Effector memory CD4-positive, alpha-beta T cell (primary cell): ENCODE measurements around the gene NCS1.

Experiments used
- DNase-seq, 3 donors: peaks; one replicate each; pipeline ENCODE4 v3.0.0-alpha.2; 2020
- H3K27ac ChIP-seq: 2 replicates; pipeline ENCODE4 v1.7.0; 2013; ENCODE audit warnings: mild to moderate bottlenecking, low read length, moderate library complexity; ENCODE audit not compliant: insufficient read depth, poor library complexity, severe bottlenecking
- H3K27me3 ChIP-seq: replicated peaks from 2 replicates; pipeline ENCODE4 v1.7.0; 2013; ENCODE audit warnings: mild to moderate bottlenecking, low read length; ENCODE audit not compliant: insufficient read depth, control insufficient read depth, poor library complexity, severe bottlenecking
- H3K36me3 ChIP-seq: 2 replicates; pipeline ENCODE4 v1.7.0; 2013; ENCODE audit warnings: mild to moderate bottlenecking, low read length, moderate library complexity; ENCODE audit not compliant: control insufficient read depth, insufficient read depth
- H3K4me1 ChIP-seq: 2 replicates; pipeline ENCODE4 v1.7.0; 2013; ENCODE audit warnings: low read length, mild to moderate bottlenecking; ENCODE audit not compliant: control insufficient read depth, insufficient read depth, poor library complexity, severe bottlenecking
- H3K4me3 ChIP-seq: 2 replicates; pipeline ENCODE4 v1.7.0; 2013; ENCODE audit warnings: low read length, low read depth, mild to moderate bottlenecking; ENCODE audit not compliant: insufficient read depth, poor library complexity, severe bottlenecking
- H3K9me3 ChIP-seq: 2 replicates; pipeline ENCODE4 v1.7.0; 2013; ENCODE audit warnings: mild to moderate bottlenecking, low read length, moderate library complexity; ENCODE audit not compliant: control insufficient read depth

NCS1 gene

GRCh38 chr9:130235558-130236435, 63.6 kb downstream of the NCS1 start:
- Histone ChIP-seq H3K4me3 (no peak overlapping the region), H3K36me3 (no peaks in the 10 kb centered on the region), H3K27me3 (no peaks in the 10 kb centered on the region), H3K9me3 (no peaks in the 10 kb centered on the region), H3K4me1 (peaks cover 17% of the 10 kb centered on the region), H3K27ac (no peak overlapping the region)
- peak; percentile 32 to 60 (median 47) for DNase-seq

- peaks cover 20% of the 10 kb centered on the region for H3K4me1 ChIP-seq
- no peak overlapping the region for H3K27ac ChIP-seq
- DNase-seq: no peak
Observed at GRCh38 chr9:130236436-130236985, 64.3 kb downstream of the NCS1 start.

GRCh38 chr9:130237076-130237475, 64.9 kb downstream of the NCS1 start:
- Histone ChIP-seq H3K4me1 (peaks cover 20% of the 10 kb centered on the region), H3K27ac (no peak overlapping the region), H3K4me3 (no peak overlapping the region), H3K36me3 (no peaks in the 10 kb centered on the region), H3K9me3 (no peaks in the 10 kb centered on the region), H3K27me3 (no peaks in the 10 kb centered on the region)
- DNase-seq: no peak

More at GRCh38 chr9:130236436-130236985, 64.3 kb downstream of the NCS1 start:
- no peaks in the 10 kb centered on the region for H3K27me3 ChIP-seq
- H3K9me3 ChIP-seq: no peaks in the 10 kb centered on the region
- no peaks in the 10 kb centered on the region for H3K36me3 ChIP-seq
- no peak overlapping the region for H3K4me3 ChIP-seq

- H3K27ac ChIP-seq: no peak overlapping the region
- H3K36me3 ChIP-seq: no peaks in the 10 kb centered on the region
- H3K4me1 ChIP-seq: peaks cover 24% of the 10 kb centered on the region
- no peaks in the 10 kb centered on the region for H3K27me3 ChIP-seq
- H3K9me3 ChIP-seq: no peaks in the 10 kb centered on the region
- DNase-seq: no peak
- H3K4me3 ChIP-seq: no peak overlapping the region
Observed at GRCh38 chr9:130237763-130238524, 65.7 kb downstream of the NCS1 start.

- H3K4me1 ChIP-seq: peaks cover 31% of the 10 kb centered on the region
- no peak overlapping the region for H3K4me3 ChIP-seq
- H3K36me3 ChIP-seq: no peaks in the 10 kb centered on the region
- DNase-seq: no peak
- no peak overlapping the region for H3K27ac ChIP-seq
- H3K9me3 ChIP-seq: no peaks in the 10 kb centered on the region
- no peaks in the 10 kb centered on the region for H3K27me3 ChIP-seq
Observed at GRCh38 chr9:130239363-130239695, 67.1 kb downstream of the NCS1 start.

GRCh38 chr9:130239741-130240241, 67.6 kb downstream of the NCS1 start:
- no peak overlapping the region for H3K4me3 ChIP-seq
- H3K36me3 ChIP-seq: no peaks in the 10 kb centered on the region
- peaks cover 31% of the 10 kb centered on the region for H3K4me1 ChIP-seq
- no peak for DNase-seq
- no peaks in the 10 kb centered on the region for H3K9me3 ChIP-seq
- peak overlapping the region; percentile 2 for H3K27ac ChIP-seq
- no peaks in the 10 kb centered on the region for H3K27me3 ChIP-seq

- Histone ChIP-seq H3K4me3 (no peak overlapping the region), H3K27ac (no peak overlapping the region), H3K36me3 (no peaks in the 10 kb centered on the region), H3K4me1 (peaks cover 31% of the 10 kb centered on the region), H3K9me3 (no peaks in the 10 kb centered on the region), H3K27me3 (no peaks in the 10 kb centered on the region)
- peak in 1 of 3 donors; percentile 21 for DNase-seq
Observed at GRCh38 chr9:130240410-130241197, 68.4 kb downstream of the NCS1 start.

GRCh38 chr9:130241198-130241535, 69.0 kb downstream of the NCS1 start:
- peaks cover 25% of the 10 kb centered on the region for H3K4me1 ChIP-seq
- H3K9me3 ChIP-seq: no peaks in the 10 kb centered on the region
- no peaks in the 10 kb centered on the region for H3K27me3 ChIP-seq
- DNase-seq: no peak
- no peak overlapping the region for H3K4me3 ChIP-seq
- H3K36me3 ChIP-seq: no peaks in the 10 kb centered on the region
- no peak overlapping the region for H3K27ac ChIP-seq

- Histone ChIP-seq H3K36me3 (no peaks in the 10 kb centered on the region), H3K27ac (no peak overlapping the region), H3K4me3 (peak overlapping the region; percentile 51), H3K4me1 (peaks cover 23% of the 10 kb centered on the region), H3K27me3 (no peaks in the 10 kb centered on the region), H3K9me3 (no peaks in the 10 kb centered on the region)
- DNase-seq: no peak
Observed at GRCh38 chr9:130242270-130243014, 70.2 kb downstream of the NCS1 start.
